Neural crest cell (in vitro differentiated cells): ENCODE results near the gene CDC42BPG. TPM values are rescaled to one million over a fixed set of nuclear protein-coding genes. Genes with fewer than 3 reads are reported as not detected.

Experiments
- DNase-seq: peaks from one replicate; pipeline ENCODE4 v3.0.0; 2021; ENCODE audit warnings: low read depth, mixed read lengths, low spot score
- H3K27ac Mint-ChIP-seq: one replicate; pipeline ENCODE4 v1.8.0; 2021; ENCODE audit warnings: mild to moderate bottlenecking, mixed read lengths; ENCODE audit not compliant: unreplicated experiment
- H3K27me3 Mint-ChIP-seq: 2 replicates; pipeline ENCODE4 v1.8.0; 2021; ENCODE audit warnings: low read depth, mild to moderate bottlenecking, mixed read lengths
- H3K36me3 Mint-ChIP-seq: 2 replicates; pipeline ENCODE4 v1.8.0; 2021; ENCODE audit warnings: low read depth, mild to moderate bottlenecking, mixed read lengths
- H3K4me1 Mint-ChIP-seq: 2 replicates; pipeline ENCODE4 v1.8.0; 2021; ENCODE audit warnings: mixed read lengths
- H3K4me3 Mint-ChIP-seq: one replicate; pipeline ENCODE4 v1.8.0; 2021; ENCODE audit warnings: mild to moderate bottlenecking, mixed read lengths
- H3K9me3 Mint-ChIP-seq: 2 replicates; pipeline ENCODE4 v1.8.0; 2021; ENCODE audit warnings: mixed read lengths
- CTCF ChIP-seq: fragments of 200-600 bp; sonication (generic); conservative IDR thresholded peaks from 2 replicates; pipeline ENCODE4 v1.5.0; 2021; ENCODE audit warnings: antibody characterized with exemption, mild to moderate bottlenecking
- total RNA-seq: library from RNA; stranded (reverse); gene quantifications from 2 replicates; pipeline ENCODE4 v1.2.1, GENCODE V29; 2021

Gene CDC42BPG
- total RNA-seq, 1 donor from 2014 or later = 3.5 TPM

GRCh38 chr11:64838600-64839334, 5.7 kb downstream of the CDC42BPG start:
- peaks cover 5% of the 10 kb centered on the region for H3K4me1 Mint-ChIP-seq
- H3K27ac Mint-ChIP-seq = no peak overlapping the region
- H3K36me3 Mint-ChIP-seq = no peaks in the 10 kb centered on the region
- TF ChIP-seq CTCF = no peak
- H3K4me3 Mint-ChIP-seq = no peak overlapping the region
- no peaks in the 10 kb centered on the region for H3K9me3 Mint-ChIP-seq
- no peak for DNase-seq
- H3K27me3 Mint-ChIP-seq = peaks cover 6% of the 10 kb centered on the region

- peaks cover under 1% of the 10 kb centered on the region for H3K27me3 Mint-ChIP-seq
- H3K9me3 Mint-ChIP-seq = no peaks in the 10 kb centered on the region
- H3K4me1 Mint-ChIP-seq = peaks cover under 1% of the 10 kb centered on the region
- no peak for TF ChIP-seq CTCF
- DNase-seq = no peak
- H3K27ac Mint-ChIP-seq = no peak overlapping the region
- no peak overlapping the region for H3K4me3 Mint-ChIP-seq
- no peaks in the 10 kb centered on the region for H3K36me3 Mint-ChIP-seq
These were observed 6.5 kb downstream of the CDC42BPG start for GRCh38 chr11:64837887-64838351.

- Mint-ChIP-seq H3K4me1 (no peaks in the 10 kb centered on the region), H3K27ac (no peak overlapping the region), H3K9me3 (no peaks in the 10 kb centered on the region), H3K27me3 (no peaks in the 10 kb centered on the region), H3K36me3 (no peaks in the 10 kb centered on the region), H3K4me3 (no peak overlapping the region)
- no peak for TF ChIP-seq CTCF
- no peak for DNase-seq
These were observed 7.9 kb downstream of the CDC42BPG start for GRCh38 chr11:64836448-64837072.

- Mint-ChIP-seq H3K36me3 (no peaks in the 10 kb centered on the region), H3K4me3 (no peak overlapping the region), H3K27me3 (no peaks in the 10 kb centered on the region), H3K4me1 (no peaks in the 10 kb centered on the region), H3K9me3 (no peaks in the 10 kb centered on the region), H3K27ac (no peak overlapping the region)
- no peak for TF ChIP-seq CTCF
- no peak for DNase-seq
These were observed 8.6 kb downstream of the CDC42BPG start for GRCh38 chr11:64835616-64836447.

GRCh38 chr11:64834723-64835615, 9.5 kb downstream of the CDC42BPG start:
- no peak for TF ChIP-seq CTCF
- Mint-ChIP-seq H3K36me3 (no peaks in the 10 kb centered on the region), H3K9me3 (no peaks in the 10 kb centered on the region), H3K27ac (no peak overlapping the region), H3K4me3 (no peak overlapping the region), H3K27me3 (no peaks in the 10 kb centered on the region), H3K4me1 (no peaks in the 10 kb centered on the region)
- DNase-seq = no peak
